H1 (cell line): ENCODE results near the gene CTAG1A. TPM values are rescaled to one million over a fixed set of nuclear protein-coding genes. Genes with fewer than 3 reads are reported as not detected.

Source experiments
- ATF2 ChIP-seq: IDR thresholded peaks from 2 replicates; pipeline ENCODE4 v1.6.1; 2012; ENCODE audit warnings: low read length, inconsistent platforms
- BACH1 ChIP-seq: IDR thresholded peaks from 2 replicates; pipeline ENCODE4 v1.6.1; 2012; ENCODE audit warnings: low read length, improper control_type of control experiment
- GABPA ChIP-seq: IDR thresholded peaks from 2 replicates; pipeline ENCODE4 v1.6.1; 2011; ENCODE audit warnings: mild to moderate bottlenecking, low read length, moderate library complexity, borderline replicate concordance; ENCODE audit not compliant: insufficient read depth
- SIN3A ChIP-seq, 2 experiments: IDR thresholded peaks in 1 of 2; conservative IDR thresholded peaks in 1 of 2; 2 replicates each; pipeline ENCODE4 v1.6.1; 2011 to 2012; ENCODE audit warnings: low read length in 2 of 2, improper control_type of control experiment in 1 of 2, low read depth in 1 of 2, mild to moderate bottlenecking in 1 of 2
- SIX5 ChIP-seq: IDR thresholded peaks from 2 replicates; pipeline ENCODE4 v1.6.1; 2011; ENCODE audit warnings: mild to moderate bottlenecking, low read depth, low read length
- TBP ChIP-seq: IDR thresholded peaks from 2 replicates; pipeline ENCODE4 v1.6.1; 2011; ENCODE audit warnings: low read depth, low read length, improper control_type of control experiment
- YY1 ChIP-seq: IDR thresholded peaks from 2 replicates; pipeline ENCODE4 v1.6.1; 2011; ENCODE audit warnings: low read depth, mild to moderate bottlenecking, low read length
- polyA plus RNA-seq, 7 experiments: library from polyadenylated mRNA; depleted of rRNA in 3 of 7; stranded (reverse) in 5 of 7; unstranded in 2 of 7; fragments of >200 nt in 5 of 7; fragments of 200-250 nt in 2 of 7; gene quantifications; 1 replicate in 5 of 7; 2 replicates in 1 of 7; 4 replicates in 1 of 7; pipeline versions ENCODE4 v1.2.1 to v1.2.3, GENCODE V29; 2011 to 2013; ENCODE audit warnings: missing spikeins in 2 of 7, mixed read lengths in 2 of 7
- total RNA-seq: library from RNA; stranded (reverse); fragmentation: NEBNext Ultra II Directional; extraction: Animal tissue kit (Norgen Biotek cat#: 25700); gene quantifications from 2 replicates; pipeline ENCODE4 v1.2.1, GENCODE V29; 2021
- TF ChIP-seq, protein P1 (sequence below): fragments of 300-600 bp; sonication (generic); IDR thresholded peaks from 2 replicates; pipeline ENCODE4 v1.7.1; 2012; ENCODE audit warnings: low read length, moderate library complexity, mild to moderate bottlenecking, inconsistent platforms; ENCODE audit not compliant: insufficient replicate concordance

The CTAG1A gene
- total and polyA plus RNA-seq, 2 of the 8 experiments (the other 6 are each of a cell fraction or from before 2014, with no cell fraction given), result not detected

GRCh38 chrX:154598656-154599055, 13.7 kb downstream of the CTAG1A start (continued):
- TF ChIP-seq, protein P1, sequence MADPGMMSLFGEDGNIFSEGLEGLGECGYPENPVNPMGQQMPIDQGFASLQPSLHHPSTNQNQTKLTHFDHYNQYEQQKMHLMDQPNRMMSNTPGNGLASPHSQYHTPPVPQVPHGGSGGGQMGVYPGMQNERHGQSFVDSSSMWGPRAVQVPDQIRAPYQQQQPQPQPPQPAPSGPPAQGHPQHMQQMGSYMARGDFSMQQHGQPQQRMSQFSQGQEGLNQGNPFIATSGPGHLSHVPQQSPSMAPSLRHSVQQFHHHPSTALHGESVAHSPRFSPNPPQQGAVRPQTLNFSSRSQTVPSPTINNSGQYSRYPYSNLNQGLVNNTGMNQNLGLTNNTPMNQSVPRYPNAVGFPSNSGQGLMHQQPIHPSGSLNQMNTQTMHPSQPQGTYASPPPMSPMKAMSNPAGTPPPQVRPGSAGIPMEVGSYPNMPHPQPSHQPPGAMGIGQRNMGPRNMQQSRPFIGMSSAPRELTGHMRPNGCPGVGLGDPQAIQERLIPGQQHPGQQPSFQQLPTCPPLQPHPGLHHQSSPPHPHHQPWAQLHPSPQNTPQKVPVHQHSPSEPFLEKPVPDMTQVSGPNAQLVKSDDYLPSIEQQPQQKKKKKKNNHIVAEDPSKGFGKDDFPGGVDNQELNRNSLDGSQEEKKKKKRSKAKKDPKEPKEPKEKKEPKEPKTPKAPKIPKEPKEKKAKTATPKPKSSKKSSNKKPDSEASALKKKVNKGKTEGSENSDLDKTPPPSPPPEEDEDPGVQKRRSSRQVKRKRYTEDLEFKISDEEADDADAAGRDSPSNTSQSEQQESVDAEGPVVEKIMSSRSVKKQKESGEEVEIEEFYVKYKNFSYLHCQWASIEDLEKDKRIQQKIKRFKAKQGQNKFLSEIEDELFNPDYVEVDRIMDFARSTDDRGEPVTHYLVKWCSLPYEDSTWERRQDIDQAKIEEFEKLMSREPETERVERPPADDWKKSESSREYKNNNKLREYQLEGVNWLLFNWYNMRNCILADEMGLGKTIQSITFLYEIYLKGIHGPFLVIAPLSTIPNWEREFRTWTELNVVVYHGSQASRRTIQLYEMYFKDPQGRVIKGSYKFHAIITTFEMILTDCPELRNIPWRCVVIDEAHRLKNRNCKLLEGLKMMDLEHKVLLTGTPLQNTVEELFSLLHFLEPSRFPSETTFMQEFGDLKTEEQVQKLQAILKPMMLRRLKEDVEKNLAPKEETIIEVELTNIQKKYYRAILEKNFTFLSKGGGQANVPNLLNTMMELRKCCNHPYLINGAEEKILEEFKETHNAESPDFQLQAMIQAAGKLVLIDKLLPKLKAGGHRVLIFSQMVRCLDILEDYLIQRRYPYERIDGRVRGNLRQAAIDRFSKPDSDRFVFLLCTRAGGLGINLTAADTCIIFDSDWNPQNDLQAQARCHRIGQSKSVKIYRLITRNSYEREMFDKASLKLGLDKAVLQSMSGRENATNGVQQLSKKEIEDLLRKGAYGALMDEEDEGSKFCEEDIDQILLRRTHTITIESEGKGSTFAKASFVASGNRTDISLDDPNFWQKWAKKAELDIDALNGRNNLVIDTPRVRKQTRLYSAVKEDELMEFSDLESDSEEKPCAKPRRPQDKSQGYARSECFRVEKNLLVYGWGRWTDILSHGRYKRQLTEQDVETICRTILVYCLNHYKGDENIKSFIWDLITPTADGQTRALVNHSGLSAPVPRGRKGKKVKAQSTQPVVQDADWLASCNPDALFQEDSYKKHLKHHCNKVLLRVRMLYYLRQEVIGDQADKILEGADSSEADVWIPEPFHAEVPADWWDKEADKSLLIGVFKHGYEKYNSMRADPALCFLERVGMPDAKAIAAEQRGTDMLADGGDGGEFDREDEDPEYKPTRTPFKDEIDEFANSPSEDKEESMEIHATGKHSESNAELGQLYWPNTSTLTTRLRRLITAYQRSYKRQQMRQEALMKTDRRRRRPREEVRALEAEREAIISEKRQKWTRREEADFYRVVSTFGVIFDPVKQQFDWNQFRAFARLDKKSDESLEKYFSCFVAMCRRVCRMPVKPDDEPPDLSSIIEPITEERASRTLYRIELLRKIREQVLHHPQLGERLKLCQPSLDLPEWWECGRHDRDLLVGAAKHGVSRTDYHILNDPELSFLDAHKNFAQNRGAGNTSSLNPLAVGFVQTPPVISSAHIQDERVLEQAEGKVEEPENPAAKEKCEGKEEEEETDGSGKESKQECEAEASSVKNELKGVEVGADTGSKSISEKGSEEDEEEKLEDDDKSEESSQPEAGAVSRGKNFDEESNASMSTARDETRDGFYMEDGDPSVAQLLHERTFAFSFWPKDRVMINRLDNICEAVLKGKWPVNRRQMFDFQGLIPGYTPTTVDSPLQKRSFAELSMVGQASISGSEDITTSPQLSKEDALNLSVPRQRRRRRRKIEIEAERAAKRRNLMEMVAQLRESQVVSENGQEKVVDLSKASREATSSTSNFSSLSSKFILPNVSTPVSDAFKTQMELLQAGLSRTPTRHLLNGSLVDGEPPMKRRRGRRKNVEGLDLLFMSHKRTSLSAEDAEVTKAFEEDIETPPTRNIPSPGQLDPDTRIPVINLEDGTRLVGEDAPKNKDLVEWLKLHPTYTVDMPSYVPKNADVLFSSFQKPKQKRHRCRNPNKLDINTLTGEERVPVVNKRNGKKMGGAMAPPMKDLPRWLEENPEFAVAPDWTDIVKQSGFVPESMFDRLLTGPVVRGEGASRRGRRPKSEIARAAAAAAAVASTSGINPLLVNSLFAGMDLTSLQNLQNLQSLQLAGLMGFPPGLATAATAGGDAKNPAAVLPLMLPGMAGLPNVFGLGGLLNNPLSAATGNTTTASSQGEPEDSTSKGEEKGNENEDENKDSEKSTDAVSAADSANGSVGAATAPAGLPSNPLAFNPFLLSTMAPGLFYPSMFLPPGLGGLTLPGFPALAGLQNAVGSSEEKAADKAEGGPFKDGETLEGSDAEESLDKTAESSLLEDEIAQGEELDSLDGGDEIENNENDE, result no peak
- TF ChIP-seq GABPA (no peak), SIX5 (no peak), ATF2 (no peak), SIN3A (conservative IDR thresholded peaks at IDR 0.05 in 1 of 2, IDR thresholded peaks at IDR 0.05 in 1 of 2; ENCODE audit: low read depth in 1 of 2, low read length in 2 of 2) (no peak), BACH1 (no peak), TBP (no peak), YY1 (no peak)
